GM10266 (cell line): ENCODE results near the gene COQ9.

Experiments used
- DNase-seq: peaks from one replicate; pipeline ENCODE4 v3.0.0; 2012; ENCODE audit errors: extremely low spot score
- CTCF ChIP-seq: IDR thresholded peaks from 2 replicates; pipeline ENCODE4 v1.5.1; 2012; ENCODE audit warnings: mild to moderate bottlenecking, low read depth; ENCODE audit not compliant: control insufficient read depth, insufficient read depth; ENCODE audit errors: missing control alignments

Gene COQ9

GRCh38 chr16:57446531-57447185, 621 bp upstream of the COQ9 start:
- DNase-seq, result peak; percentile 57

GRCh38 chr16:57452021-57452420, 4.7 kb downstream of the COQ9 start:
- TF ChIP-seq CTCF, result no peak
- no peak for DNase-seq

More at GRCh38 chr16:57446531-57447185, 621 bp upstream of the COQ9 start:
- TF ChIP-seq CTCF, result no peak

GRCh38 chr16:57462209-57462977, 15.1 kb downstream of the COQ9 start, which contains the start of gene POLR2C:
TSS of gene POLR2C (plus strand) at chr16:57462679. CDS start at chr16:57462725, 46 bp downstream.
- TF ChIP-seq CTCF, result peak; percentile 98
- DNase-seq, result peak; percentile 91

GRCh38 chr16:57462978-57463362, 15.7 kb downstream of the COQ9 start:
- TF ChIP-seq CTCF, result no peak
- DNase-seq, result no peak

GRCh38 chr16:57464523-57464922, 17.2 kb downstream of the COQ9 start:
- no peak for TF ChIP-seq CTCF
- no peak for DNase-seq

GRCh38 chr16:57468346-57468745, 21.1 kb downstream of the COQ9 start:
- no peak for DNase-seq
- TF ChIP-seq CTCF, result no peak

- no peak for DNase-seq
- no peak for TF ChIP-seq CTCF
These were observed 21.8 kb downstream of the COQ9 start for GRCh38 chr16:57469046-57469445.
